Anterior cingulate cortex (tissue), 58 donors: Measurements from ENCODE around the gene EIF1B.
"Not testable (repeated sequence)": the region's sequence is repeated elsewhere in the genome, so short reads cannot be mapped to it uniquely, and the experiment has no call there.

Experiments
- DNase-seq, 58 donors: peaks; one replicate each; lab custom pipeline; 2025; lab: John Stamatoyannopoulos, UW

Gene EIF1B

DNA sequence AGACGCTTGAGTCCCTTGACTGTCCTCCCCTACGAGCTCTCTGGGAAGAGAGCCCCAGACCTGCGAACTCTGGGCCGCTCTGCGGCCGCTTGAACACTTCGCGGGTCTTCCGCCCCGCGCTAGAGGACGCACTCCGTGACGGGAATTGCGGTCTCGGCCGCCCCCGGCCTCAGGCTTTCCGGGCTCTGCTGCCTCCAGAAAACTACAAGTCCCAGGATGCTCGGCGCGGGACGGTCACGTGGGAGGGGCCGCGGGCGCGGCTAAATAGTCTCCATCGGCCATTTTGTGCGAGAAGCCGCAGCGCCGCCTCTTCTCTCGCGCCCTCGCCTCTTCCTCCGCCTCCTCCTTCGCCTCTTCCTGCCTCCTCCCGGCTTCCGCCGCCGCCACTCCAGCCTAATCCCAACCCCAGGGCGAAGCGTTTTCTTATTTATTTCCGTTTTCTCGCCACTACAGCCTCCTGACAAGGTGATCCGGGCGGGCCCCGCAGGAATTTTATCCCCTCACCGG lies at the start of gene EIF1B:
EIF1B (plus strand) TSS at position 290 of the 507 bp plus-strand sequence. CDS start 235 bp downstream, outside the sequence.
- peak; percentile 79 to 99 (median 97) for DNase-seq

- DNase-seq = peak in 2 of 58 donors; percentile 5 to 6
Measured at GRCh38 chr3:40262331-40262730, 47.2 kb upstream of the EIF1B start.

DNA sequence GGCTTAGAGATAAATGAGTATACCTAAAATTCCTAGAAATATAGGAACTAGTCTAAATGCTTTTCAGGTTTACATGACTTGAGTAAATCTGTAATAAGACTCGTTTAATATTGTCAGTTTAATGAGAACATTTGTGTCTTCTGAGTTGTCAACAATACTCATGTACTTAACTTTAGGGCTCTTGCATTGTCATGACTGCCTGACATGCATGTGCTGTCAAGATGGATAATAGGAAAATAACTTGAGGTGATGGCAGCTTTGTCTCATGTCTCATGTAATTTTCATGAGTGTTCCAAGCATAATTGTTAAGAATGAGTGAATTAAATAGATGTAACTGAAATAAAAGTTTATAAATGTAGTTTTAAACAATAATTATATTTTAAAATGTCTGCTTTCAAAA lies 45.1 kb upstream of the EIF1B start:
- no peak for DNase-seq

GRCh38 chr3:40265181-40265580 lies 44.3 kb upstream of the EIF1B start:
- no peak for DNase-seq

GRCh38 chr3:40267937-40268724 lies 41.4 kb upstream of the EIF1B start:
- no peak for DNase-seq

DNA sequence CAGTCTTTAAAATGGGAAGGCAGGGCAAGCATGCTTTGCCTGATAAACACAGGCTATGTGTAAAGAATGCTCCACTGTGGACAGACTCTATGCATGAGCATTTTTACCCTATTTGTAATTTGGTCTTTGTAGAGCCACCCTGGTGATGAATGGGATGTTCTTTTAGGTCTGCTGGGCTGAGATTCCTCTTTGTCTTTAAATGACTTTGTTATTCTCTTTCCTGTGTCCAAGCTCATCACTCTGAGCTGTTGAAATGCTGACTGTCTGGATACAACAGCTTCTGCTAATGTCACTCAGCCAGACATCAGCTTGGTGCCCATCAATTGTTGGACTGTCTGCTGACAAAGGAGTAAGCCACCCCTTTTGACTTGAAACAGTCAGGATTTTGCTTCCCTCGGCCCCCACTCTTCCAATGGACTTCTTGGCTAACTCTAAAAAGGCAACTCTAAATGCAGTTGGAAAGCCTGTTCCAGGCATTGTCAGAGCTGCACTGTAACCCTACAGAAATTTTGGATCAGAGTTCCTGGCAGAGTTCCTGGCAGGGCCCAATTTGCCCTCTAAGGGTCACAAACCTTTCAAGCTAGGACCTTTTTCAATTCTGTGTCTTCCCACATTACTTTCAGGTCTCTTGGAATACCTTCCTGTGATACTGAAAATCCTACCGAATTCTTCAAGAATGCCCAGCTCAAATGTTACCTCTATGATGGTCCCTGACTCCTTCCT lies 40.5 kb upstream of the EIF1B start:
- DNase-seq = peak in 7 of 58 donors; percentile 3 to 53 (median 16)

- DNase-seq = no peak
Measured at GRCh38 chr3:40278791-40279190, 30.7 kb upstream of the EIF1B start.

DNA sequence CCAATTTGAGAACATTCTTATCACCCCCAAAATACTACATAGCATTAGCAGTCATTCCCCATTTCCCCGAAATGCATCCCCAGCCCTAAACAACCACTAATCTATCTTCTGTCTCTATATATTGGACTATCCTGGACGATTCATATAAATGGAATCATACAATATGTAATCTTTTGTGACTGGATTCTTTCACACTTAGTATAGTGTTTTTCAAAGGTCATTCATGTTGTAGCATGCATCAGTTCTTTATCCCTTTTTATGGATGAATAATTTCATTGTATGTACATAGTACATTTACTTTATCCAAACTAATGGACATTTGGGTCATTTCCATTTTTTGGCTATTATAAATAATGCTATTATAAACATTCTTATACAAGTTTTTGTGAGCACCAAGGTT lies 27.5 kb upstream of the EIF1B start:
- no peak for DNase-seq

DNA sequence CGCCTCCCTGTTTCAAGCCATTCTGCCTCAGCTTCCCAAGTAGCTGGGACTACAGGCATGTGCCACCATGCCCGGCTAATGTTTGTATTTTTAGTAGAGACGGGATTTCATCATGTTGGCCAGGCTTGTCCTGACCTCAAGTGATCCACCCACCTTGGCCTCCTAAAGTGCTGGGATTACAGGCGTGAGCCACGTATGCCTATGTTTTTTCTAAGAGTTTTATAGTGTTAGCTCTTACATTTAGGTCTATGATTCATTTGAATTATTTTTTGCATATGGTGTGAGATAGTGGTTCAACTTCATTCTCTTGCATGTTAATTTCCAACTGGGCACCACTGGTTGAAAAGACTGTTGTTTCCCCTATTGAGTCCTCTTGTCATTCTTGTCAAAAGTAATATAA lies 26.4 kb upstream of the EIF1B start:
- not testable (repeated sequence) for DNase-seq

- no peak for DNase-seq
Measured at GRCh38 chr3:40287248-40287647, 22.3 kb upstream of the EIF1B start.

DNA sequence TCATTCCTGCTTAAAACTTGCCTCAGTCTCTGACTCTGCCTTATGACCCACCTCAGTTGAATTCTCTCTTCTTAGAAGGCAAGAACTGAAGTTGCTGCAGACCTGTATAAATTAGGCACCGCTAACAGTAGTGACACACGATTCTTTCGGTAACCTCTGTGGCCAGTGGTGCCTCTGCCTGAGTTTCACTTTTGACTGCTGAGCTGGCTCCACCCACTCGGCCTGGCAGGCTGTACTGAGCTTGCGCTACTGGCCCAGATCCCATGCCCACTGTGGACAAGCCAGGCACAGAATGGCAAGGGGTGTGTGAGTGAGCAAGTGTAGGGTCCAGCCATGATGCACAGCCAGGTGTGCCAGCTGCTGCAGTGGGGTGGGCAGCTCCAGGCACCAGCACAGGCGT lies 19.1 kb upstream of the EIF1B start:
- DNase-seq = no peak

DNA sequence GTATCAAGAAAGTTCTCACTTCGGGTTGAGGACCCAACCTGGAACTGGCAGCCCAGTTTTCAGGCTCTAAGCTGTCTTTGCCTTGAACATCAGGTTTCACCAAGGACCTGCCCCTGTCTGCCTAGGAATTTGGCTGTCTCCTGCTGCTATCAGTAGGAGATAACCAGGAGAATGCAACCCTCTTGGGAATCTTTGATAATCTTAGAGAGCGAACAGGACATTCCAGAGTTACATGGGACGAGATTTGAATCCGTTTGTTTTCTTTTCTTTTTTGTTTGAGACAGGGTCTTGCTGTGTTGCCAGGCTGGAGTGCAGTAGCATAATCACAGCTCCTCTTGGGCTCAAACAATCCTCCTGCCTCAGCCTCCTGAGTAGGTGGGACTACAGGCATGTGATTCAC lies 18.0 kb upstream of the EIF1B start:
- DNase-seq = no peak

GRCh38 chr3:40292637-40293349 lies 16.7 kb upstream of the EIF1B start:
- peak in 13 of 58 donors; percentile 3 to 49 (median 25) for DNase-seq

DNA sequence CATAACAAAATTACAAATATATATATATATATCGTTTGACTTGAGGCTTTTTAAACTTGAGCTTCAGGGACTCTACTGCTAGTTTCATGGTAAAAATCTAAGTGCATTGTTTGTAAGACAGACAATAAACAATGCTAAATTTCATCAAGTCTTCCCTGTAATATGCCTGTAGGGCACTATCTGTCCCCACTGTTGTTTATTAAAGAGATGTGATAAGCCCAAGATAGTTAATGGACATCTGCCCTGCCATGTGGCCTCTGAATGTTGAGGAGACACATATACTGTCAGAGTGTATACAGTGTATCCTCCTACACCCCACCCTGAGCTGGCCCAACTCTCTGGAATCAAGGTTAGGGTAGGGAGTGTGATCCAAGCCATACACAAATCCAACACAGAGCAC lies 15.1 kb upstream of the EIF1B start:
- no peak for DNase-seq

DNA sequence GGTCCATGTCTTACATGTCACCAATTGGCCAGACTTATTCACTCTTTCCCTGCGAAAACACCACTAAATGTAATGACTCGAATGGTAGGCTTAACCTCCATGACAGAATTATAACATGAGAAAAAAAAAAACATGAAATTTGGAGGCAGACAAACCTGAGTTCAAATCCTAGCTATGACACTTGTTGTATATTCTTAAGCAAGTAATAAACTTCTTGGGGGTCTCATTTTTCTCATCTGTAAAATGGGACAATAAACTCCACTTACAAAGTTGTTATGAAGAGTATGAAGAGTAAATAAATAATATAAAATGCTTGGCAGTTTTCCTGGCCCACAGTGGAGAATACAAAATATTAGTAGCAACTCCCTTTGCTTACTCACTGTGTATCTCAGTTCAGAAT lies 11.4 kb upstream of the EIF1B start:
- no peak for DNase-seq

DNA sequence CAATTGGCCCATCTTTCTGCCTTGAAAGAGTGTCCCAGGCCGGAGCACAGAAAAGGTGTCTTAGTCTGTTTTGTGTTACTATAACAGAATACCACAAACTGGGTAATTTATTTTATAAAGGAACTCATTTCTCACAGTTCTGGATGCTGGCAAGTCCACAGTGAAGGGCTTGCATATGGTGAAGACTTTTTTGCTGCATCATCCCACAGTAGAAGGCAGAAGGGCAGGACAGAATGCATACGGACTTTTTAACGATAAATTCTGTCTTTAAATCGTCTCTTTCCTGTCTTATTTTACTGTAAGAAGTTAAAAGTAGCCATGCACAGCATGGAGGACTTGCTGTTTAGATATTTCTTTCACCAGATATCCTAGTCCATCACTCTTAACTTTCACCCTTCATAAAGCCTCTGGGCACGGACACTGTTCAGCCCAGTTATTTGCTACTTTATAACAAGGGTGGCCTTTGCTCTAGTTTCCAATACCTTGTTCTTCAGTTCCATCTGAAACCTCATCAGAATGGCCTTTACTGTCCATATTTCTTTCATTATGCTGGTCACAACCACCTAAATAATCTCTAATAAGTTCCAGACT lies 10.3 kb upstream of the EIF1B start:
- no peak for DNase-seq

- DNase-seq = no peak
Measured at GRCh38 chr3:40299721-40300335, 9.7 kb upstream of the EIF1B start.

DNA sequence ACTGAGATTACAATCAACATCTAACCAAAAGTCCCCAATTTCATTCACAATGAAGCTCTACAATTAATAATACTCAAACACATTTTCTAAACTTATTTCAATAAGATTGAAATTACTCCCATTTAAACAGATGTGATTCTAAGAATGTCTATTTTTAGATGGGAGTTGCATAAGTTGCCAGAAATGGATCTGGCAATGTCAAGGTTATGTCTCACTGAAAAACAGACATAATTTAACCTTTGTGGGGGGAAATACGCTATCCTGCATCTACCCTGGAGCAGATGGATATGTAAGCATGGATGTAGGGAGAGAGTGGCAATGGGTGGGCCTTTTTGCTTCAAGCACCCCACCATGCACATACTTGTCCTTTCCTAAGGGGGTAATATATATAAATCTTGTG lies 6.7 kb upstream of the EIF1B start:
- DNase-seq = no peak

DNA sequence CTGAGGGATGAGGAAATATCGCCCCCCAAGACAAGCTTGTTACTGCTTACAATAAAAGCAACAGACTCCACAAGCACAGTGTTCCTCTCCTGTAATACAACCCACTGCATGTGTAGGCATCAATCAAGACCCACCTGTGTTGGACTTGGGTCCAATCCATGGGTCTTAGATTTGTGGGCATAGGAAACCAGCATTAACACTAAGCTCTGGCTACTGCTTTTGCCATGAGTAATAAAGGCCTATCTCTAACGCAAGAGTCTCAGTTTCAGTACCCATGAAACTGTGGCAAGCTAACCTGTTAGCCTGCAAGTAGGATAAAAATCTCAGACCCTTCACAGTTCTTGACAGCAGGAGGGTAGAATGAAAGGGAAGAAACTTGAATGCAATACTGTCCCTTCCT lies 5.2 kb upstream of the EIF1B start:
- DNase-seq = no peak

DNA sequence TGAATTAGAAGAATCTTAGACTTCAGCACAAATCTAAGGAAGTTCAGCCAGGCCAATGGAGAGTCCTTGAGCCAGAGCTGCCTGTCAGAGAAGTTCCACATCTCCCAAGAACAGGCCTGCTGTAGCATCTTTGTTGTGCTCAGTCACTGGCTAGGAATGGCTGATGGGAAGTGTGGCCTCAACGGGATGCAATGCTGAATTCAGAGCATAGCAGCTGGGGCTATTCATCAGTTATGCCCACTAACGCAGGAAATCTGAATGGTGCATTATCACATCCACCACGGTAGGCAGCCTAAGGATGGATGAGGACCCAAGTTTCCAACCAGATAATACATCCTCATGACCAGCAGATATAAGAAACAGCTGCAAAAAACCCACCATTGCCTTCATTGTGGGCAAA lies 3.2 kb upstream of the EIF1B start:
- no peak for DNase-seq
